Hindlimb muscle (tissue), 1 donor: ENCODE data around the gene DOCK10. TPM values are rescaled to one million over a fixed set of nuclear protein-coding genes. Genes with fewer than 3 reads are reported as not detected.

Experiments
- DNase-seq: peaks from one replicate; pipeline ENCODE4 v3.0.0-alpha.2; 2013
- polyA plus RNA-seq: library from polyadenylated mRNA; unstranded; fragments of 120-200 nt; gene quantifications from one replicate; pipeline ENCODE4 v1.2.1, GENCODE V29; 2013; ENCODE audit not compliant: insufficient read length

The DOCK10 gene
- polyA plus RNA-seq, 1 donor: 21.1 TPM

DNA sequence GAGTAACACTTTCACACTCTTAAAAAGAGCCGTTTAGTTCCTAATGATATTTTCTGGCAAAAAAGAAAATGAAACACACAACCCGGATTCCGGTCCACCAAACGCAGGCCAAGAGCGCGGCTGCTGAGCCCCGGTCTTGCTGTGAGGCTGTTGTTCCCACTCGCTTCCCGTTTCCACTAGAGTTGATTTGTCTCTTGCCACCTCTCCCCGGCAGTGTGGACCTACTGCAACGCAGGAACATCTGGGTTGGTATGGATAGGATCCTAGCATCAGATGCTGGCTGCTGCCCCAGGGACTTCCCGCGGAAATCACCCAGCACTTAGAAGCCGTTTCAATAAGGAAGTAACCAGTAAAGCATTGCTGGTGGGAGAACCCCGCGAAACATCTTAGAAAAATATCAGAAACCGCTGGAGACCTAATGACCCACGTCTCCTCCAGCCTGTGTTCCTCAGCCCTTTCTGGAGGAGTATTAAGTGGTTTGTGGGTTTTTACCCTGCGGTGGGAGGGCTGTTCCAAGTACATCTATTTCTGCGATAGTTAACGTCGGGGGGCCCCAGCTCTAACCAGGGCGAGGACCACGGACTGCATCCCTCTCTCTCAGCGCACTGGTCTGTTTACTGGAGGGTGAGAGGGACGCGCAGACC is 939 bp downstream of the DOCK10 start:
- DNase-seq: peak; percentile 48

DNA sequence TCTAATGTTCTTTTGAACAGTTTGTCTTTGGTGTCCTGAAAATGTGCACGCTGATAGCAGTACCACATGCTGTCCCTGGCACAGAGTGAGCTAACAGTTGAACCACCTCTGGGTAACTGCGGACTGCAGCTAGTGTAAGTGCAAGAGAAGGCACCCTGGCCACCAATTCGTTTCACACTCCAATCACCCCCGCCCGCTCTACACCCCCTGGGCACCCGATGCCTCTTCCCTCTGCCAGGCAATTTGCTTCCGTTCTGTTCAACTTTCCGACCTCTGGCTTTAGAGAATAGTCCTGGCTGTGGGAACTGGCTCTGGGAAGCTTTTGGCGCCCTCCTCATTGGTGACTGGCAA is 1.4 kb downstream of the DOCK10 start:
- peak; percentile 11 for DNase-seq

DNA sequence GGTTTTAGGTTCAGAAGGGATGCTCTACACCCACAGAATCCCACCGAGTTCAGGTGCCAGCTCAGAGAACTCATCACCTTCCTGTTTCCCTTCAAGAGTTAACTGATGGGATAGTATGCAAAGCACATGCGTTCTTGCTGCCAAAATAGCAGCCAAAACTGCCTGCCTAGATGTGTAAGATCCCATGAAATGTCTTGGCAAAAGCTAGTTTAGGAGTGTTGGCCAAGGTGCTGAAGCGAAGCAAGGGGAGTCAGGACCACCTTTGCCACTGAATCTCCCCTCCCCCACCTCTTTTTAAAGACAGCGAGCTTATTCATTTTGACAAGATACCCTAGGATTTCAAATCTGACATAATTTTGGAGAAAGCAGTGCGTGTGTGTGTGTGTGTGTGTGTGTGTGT is 2.1 kb downstream of the DOCK10 start:
- no peak for DNase-seq

DNA sequence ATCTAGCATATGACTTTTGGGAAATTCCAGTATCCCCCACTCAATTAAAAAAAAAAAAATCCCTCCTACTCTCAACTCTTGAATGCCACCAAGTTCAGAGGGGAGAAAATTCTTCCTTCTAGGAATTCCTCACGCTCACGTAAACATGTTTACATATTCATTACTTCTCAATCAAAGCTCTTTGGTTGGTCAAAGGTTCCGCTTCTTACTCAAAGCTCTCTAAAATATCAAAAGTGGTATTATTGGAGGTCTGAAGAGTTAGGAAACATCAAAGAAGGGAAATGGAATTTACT is 4.1 kb downstream of the DOCK10 start:
- DNase-seq: no peak

DNA sequence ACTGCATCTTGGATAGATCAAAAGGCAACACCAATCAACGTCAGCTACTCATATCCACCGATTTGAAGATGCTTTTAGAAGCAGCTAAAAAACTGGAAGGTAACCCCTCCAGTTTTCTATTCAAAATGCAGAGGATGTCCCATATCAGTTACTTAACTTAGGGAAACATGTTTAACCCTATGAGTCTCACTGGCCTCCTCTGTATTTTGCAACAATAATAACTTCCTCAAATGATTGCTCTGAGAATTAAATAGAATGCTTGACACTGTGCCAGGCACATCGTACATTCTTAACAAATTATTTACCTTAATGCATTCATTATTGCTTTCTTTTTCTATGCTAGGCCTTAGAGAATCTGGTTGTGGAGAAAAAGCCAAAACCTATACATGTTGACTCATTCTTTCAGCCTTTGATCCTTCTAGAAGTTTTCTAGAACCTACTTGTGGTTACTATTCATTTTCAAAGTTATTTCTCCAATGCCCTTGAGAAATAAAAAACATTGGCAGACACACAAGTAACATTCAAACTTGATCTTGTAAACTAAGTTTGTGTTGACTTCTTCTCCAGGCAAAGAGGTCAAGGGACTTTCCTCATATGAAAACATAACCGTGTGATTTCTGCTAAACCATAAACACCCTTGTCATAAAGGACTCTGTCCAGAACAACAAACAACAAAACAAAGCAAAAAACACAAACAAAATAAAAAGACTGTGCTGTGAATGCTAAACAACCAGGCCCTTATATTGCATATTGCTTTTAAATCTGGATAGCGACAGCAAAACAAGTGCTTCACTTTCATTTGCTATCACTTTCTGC is 4.6 kb downstream of the DOCK10 start:
- DNase-seq: no peak

DNA sequence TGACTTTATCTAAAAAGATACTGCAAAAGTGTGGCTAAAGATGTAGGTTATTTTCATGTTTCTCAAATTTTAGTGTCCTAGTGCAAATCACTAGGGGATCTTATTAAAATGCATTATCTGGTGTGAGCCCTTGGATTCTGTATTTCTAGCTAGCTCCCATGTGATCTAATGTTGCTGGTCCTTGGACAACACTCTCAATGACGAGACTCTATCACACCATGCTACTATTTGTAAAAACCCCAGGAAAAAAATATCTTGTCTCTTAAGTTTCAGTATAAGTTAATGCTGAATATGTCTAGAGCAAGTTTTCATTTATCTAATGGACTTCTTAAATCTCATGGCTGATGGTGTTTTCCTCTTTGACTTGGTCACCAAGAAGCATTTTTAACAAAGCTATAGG is 5.8 kb downstream of the DOCK10 start:
- no peak for DNase-seq

DNA sequence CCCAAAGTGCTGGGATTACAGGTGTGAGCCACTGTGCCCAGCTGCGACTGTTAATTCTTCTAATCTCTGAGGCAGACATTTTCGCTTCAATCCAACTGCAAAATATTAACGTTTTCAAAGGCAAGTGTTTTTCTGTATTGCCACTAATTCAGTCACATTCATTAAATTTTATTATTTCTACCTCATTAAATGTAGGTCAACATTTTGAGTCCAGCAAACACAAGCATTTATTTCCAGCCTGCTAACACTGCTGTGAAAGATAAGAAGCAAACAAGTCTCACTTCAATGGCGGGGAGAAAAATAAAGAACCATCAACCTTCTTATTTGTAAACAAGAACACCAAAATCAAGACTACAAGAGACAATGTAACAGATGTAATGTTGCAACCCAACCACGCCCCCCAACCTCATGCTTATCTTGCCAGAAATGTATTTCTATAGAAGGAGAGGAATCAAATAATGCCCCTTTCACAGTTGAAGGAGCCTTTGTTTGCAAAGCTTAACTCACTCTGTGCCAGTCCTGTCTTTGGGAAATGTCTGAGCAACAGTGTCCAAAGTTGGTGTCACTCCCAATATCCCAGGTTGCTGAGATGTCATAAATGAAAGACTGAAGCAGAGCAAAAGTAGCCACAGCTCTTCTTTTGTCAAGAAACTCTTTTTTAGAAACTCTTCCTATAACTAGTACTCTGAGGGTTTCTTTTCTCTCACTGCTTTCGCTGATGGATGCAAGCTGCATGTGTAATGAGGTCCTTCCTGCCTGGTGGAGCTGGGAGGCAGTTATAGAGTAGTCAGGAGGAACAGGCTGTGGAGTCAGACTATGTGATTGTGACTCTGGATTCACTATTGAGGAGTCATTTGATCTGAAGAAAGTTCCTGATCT is 8.6 kb downstream of the DOCK10 start:
- DNase-seq: no peak

DNA sequence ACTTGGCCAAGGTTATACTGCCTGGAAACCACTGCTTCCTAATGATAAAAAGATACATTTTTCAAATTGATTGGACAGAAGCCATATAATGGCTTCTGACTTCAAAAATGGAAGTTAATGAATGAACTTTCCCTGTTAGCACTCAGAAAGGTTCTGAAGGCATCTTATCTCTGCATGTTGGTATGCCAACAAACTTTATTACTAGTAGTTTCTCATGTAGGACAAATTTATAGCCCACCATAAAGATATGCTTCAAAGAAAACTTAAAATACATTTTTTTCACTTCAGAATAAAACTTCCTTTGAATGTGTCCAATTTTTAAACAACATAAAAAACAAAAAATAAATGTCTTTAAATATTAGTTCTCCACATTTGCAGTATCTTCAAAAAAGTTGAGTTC is 10.0 kb downstream of the DOCK10 start:
- DNase-seq: no peak

DNA sequence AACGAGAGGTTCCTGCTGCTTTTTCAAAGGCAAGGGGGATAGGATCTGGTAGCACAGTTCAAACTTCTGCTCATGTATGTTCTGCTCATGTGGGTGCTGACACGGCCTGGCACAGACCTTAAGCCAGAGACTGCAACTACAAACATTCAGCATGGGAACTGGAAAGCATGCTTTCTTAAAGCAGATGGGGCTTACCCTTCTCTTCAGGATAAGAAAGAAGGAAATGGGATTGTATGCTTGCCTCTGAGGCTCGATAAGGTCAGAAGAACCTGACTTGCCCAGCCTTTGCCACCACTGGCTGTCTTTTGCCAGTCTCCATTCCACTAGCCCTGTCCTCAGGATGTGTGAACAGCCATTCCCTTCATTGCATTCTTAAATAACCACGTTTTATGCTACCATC is 10.7 kb downstream of the DOCK10 start:
- DNase-seq: no peak

DNA sequence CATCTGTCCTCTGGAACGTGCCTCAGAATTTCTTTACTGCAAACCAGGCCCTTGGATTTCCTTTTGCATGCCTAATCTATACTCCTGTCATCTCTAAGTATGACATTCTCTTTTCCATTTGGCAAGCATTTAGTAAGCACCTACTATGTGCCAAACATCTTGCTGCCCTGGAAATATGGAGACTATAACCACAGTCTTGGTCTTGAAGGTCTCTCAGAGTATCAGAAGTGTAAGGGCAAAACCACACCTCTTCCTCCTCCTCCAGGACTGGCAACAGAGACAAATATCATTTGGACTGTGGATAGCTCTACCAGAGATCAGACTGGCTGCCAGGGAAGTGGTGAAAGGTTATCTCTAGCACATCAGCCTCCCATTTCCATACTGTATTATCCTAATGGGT is 11.4 kb downstream of the DOCK10 start:
- DNase-seq: no peak

DNA sequence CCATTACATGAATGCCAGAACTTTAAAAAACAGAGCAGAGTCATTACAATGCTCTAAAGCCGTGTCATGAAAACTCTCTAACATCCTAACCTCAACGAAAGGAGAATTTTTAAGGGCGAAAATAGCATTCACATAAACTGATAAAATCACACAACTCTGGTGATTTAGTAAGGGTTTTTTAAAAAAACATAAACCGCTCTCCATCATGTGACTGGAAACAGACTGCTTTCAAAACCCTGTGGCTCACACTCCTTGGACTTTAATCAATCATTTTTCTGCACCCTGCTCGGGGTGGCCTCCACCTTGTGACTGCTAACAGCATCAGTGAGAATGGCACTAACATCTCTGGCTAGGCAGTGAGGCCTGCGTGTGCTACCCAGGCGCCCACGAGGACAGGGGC is 12.1 kb downstream of the DOCK10 start:
- no peak for DNase-seq

DNA sequence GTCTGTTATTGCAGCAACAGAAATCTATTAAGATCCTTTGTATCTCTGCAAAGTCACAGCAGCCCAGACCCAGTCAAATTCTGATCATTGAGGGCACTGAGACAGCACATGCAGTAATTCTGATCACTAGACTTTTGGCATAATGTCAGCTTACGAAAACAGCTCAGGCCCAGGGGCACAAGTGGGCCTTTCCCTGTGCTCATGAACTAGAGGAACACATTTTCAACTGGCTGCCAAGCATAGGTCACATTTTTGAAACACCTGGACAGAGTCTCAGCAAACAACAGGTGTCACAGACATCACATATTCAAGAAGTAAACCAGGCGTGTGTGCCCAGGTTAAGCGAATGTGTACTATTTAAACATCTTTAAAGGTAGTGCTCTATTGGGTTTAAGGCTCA is 13.7 kb downstream of the DOCK10 start:
- no peak for DNase-seq

DNA sequence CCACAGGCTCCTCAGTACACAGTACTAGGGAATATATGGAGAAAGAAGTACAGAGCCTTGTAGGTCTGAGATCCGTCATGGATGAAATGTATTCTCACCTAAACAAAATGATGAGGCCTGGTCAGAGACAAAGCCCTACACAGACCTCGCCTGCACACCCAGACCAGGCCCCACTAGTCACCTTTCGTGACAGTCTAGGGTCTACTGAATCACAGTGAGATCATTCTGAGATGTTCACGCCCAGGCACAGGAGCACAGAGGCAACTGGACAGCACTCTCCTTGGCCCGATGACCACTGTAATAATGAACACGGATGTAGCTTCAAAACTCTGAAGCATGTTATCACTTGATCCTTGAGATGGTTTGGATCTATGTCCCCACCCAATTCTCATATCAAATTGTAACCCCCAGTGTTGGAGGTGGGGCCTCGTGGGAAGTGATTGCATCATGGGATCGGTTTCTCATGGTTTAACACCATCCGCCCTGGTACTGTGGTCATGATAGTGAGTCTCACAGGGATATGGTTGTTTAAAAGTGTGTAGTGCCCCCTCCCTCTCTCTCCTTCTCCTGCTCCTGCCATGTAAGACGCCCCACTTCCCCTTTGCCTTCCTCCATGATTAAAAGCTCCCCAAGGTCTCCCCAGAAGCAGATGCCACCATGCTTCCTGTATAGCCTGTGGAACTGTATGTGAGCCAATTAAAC is 15.1 kb downstream of the DOCK10 start:
- DNase-seq: no peak

DNA sequence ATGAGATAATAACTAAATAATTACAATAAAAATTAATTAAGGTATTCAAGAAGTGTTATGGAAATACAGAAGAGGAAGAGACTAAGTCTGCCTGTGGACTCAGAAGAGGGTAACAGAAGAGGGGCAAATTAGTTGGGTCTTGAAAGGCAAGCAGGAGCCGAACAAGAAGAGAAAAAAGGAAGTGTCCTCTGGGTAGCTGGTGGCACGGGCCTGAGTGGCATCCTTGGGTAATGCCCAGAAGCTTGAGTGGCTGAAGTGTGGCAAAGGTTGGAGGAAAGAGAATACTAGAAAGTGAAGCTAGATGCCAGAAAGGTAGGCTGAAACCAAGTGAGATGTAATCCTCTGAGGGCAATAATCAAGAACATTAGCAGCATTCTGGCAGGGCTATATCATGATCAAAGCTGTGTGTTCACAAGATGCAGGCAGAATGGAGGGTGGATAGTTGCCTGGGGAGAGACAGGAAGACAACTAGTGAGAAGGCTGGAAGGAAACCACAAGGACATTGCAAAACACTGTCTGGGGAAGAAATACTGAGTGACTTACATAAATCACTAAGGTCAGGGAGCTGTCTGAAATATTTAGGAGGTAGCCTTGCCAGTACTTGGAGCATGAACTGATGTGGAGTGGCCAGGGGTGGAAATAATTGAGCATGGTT is 16.2 kb downstream of the DOCK10 start:
- DNase-seq: no peak

DNA sequence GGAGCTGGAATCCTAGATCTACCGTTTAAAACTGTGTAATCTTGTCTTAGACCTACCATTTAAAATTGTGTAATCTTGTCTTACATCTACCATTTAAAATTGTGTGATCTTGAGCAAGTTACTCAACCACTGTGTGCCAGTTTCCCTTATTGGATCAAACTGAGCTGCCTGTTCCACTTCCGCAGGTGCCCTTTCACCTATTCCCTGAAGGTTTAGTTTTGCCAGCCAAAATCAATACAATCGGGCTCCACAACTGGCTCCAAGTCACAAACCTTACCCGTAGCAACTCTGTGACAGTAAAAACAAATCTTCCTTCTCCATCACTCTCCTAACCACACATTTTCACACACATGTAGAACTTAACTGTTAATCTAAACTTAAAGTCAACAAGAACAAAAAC is 20.1 kb downstream of the DOCK10 start:
- DNase-seq: no peak

DNA sequence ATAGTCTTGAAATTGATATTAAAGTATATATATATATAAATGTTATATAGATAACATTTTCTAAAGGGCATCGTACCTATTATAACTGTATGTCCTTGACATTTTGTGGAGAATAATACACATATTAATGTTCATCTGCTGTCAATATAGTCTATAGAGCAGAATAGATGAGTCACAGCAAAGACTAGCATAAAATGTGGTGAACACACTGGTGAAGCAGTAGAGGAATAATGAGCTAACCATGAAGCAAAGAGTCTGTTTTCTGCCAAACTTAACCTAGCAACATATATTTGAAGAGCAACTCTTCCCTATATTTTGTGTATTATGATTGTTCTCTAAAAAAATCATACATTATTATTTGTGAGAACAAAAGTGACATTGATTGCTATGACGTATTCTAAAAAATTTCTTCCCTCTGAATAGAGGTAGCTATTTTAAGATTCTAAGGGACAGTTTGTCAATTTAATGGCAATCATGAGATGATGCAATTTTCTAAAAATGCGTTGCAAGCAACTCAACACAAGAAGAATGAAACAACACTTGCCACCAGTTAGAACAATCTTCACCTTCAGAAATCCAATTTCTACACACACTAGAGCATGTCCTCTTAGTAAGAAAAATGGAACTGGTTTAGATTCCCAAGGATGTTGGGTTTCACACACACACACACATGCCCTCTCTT is 22.0 kb downstream of the DOCK10 start:
- no peak for DNase-seq

DNA sequence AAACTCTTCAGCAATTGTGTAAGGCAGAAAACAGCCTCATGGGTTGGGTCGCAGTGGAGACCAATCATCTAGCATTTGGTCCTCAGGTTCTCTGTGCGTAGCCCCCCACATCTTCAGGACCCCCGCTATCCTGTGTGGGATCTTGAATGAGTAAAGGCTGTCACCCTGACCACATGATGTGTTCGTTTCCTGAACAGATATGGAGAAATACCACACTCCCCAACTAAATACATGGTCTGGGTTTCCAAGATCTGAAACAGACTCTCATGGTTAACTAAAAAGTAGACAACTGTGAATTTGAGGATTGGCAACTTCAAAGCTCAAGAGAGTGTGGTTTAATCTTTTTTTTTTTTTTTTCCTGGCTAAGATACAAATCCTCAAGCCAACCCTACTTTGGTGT is 23.2 kb downstream of the DOCK10 start:
- DNase-seq: no peak

DNA sequence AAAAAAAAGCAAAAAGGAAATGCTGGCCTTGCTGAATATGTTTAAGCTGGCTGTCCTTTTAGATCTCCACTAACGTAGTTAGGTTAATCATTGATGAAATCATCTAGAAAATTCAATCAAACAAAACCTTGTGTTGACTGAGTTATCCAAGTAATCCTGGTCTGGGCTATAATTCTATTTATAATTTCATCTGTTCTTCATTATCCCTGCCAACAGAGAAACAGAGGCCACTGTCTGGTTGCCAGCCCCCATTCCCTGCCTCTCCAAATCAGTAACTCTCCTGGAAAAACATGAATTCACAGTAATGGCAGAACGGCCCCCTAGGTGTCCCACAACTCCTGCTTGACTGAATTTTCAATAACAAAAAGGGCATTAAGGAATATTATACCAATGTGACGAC is 24.6 kb downstream of the DOCK10 start:
- no peak for DNase-seq

DNA sequence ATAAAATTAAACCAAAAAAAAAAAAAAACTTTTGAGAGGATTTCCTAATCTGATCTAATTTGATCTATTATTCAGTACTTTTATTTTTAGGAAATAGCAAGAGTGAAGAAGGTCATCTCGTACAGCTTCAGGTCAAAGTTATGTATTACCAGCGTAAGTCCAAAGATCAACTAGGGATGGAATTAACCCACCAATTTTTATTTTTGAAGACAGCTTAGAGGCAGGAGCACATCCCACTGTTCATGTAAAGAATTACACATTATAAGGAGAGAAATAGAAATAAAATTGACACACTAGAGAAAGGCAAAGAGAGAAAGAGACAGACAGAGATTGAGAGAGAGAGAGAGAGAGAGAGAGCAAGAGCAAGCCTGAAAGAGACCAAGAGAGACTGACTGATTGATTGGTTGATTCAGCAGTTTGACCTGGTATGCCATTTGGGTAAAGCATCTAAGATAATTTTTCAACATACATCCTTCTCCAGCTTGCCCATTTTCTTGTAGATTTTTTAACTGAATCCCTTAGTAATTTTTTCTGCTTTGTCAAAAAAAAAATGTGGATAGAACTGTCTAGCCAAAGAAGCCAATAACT is 25.1 kb downstream of the DOCK10 start:
- no peak for DNase-seq

DNA sequence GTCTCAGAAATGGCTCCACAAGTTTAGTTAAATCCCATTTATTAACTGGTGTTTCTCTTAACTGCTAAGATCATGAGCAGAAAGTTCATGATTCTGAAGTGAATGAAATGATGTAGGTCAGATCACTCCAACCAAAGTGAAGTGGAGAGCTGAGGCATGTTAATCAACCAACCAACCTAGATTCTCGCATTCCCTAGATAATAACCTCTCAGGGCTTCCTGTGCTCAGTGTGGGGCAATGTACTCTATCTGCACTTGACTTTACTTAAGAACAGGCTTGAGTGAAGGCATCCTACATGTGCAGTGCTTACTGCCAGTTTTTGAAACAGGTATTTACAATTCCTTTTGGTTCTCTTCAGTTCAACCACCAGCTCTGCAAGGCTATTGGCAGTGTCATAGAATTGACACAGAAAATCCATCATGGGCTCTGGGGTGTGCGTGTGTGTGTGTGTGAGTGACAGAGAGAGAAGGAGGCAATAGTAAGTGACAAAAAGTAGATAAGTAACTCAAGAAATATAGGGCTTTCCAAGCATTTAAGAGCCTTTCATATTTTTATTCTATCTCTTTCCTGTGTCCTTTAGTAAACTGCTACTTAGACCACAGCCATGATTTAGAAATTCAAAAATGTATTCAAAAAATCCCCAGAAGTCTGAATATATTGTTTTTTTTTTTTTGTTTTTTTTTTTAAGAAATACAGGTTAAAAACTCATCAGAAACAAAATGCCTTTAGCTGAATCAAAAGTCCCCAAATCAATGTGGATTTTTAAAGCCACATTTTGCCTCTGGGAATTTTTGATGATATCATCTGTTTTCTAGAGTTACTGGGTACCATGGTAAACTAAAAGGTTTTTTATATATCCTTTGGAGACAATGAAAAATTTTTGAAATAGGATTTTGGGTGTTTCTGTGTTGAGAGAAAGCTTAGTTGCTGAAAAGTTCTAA is 28.6 kb downstream of the DOCK10 start:
- DNase-seq: no peak
